ENCODE results near the gene ZNF774. TPM values are rescaled to one million over a fixed set of nuclear protein-coding genes. Genes with fewer than 3 reads are reported as not detected.

The ZNF774 gene
- total RNA-seq, 4 donors from 2014 or later: 0.75 to 22.5 (median 10.2) TPM

- intact Hi-C loops (cut with DNase I; ENCODE audit: low total_unique reads) (no loop called here), in situ Hi-C loops (cut with MboI; ENCODE audit: low pct_ligation_motif_present in 1 of 4, low pct_unique_long_range_greater_than_20kb in 1 of 4, low sequenced_read_pairs in 3 of 4) (loop anchor here in 3 of 4 donors (10.0 kb wide), 1 partner anchor 149 kb away; no protein-coding TSS in a partner anchor)
- no peak for DNase-seq
- H3K27ac ChIP-seq: no peak overlapping the region
- H3K4me1 ChIP-seq: peaks cover 0 to 5% (median 1%) of the 10 kb centered on the region in 4 donors
- 87% methylated on average over 4 of the region's 4 CpGs; no CpG with 5 or more reads in 1 of the 2 donors for WGBS, 2 donors (ENCODE audit: low coverage in 1 of 2)
- H3K36me3 ChIP-seq: no peaks in the 10 kb centered on the region
- no peaks in the 10 kb centered on the region for H3K9me3 ChIP-seq
- TF ChIP-seq POLR2A (IDR thresholded peaks at IDR 0.05) (no peak), EP300 (IDR thresholded peaks at IDR 0.05; ENCODE audit: low read depth) (no peak), POLR2AphosphoS5 (IDR thresholded peaks at IDR 0.05) (no peak), CTCF (IDR thresholded peaks at IDR 0.05) (no peak)
- H3K27me3 ChIP-seq: no peaks in the 10 kb centered on the region
- no peak overlapping the region for H3K4me3 ChIP-seq
Measured at GRCh38 chr15:90325726-90326125, 26.4 kb upstream of the ZNF774 start.

GRCh38 chr15:90326441-90326840, 25.6 kb upstream of the ZNF774 start:
- Histone ChIP-seq H3K36me3 (no peaks in the 10 kb centered on the region), H3K4me1 (peaks cover 0 to 5% (median 2%) of the 10 kb centered on the region in 4 donors), H3K4me3 (no peak overlapping the region), H3K27me3 (no peaks in the 10 kb centered on the region), H3K27ac (no peak overlapping the region), H3K9me3 (no peaks in the 10 kb centered on the region)
- WGBS, 2 donors (ENCODE audit: low coverage in 1 of 2): 96 to 100% methylated on average over 1 to 4 of the region's 4 CpGs
- intact Hi-C loops (cut with DNase I; ENCODE audit: low total_unique reads): no loop called here
- DNase-seq: no peak
- in situ Hi-C loops (cut with MboI; ENCODE audit: low pct_ligation_motif_present in 1 of 4, low pct_unique_long_range_greater_than_20kb in 1 of 4, low sequenced_read_pairs in 3 of 4): loop anchor here in 3 of 4 donors (10.0 kb wide), 1 partner anchor 148 kb away; no protein-coding TSS in a partner anchor
- TF ChIP-seq EP300 (IDR thresholded peaks at IDR 0.05; ENCODE audit: low read depth) (no peak), POLR2A (IDR thresholded peaks at IDR 0.05) (no peak), POLR2AphosphoS5 (IDR thresholded peaks at IDR 0.05) (no peak), CTCF (IDR thresholded peaks at IDR 0.05) (no peak)

DNA sequence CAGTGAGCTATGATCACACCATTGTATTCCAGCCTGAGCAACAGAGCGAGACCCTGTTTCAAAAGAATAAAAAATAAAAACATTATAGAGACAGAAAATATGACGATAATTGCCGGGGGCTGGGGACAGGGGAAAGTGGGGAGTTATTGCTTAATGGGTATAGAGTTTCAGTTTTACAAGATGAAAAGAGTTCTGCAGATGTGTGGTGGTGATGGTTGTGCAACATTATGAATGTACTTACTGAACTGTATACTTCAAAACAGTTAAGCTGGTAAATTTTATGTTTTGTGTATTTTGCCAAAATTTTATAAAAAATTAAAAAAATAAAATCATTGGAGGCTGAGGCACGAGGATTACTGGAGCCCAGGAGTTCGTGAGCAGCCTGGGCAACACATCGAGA, 24.8 kb upstream of the ZNF774 start:
- Histone ChIP-seq H3K9me3 (no peaks in the 10 kb centered on the region), H3K4me1 (peaks cover 0 to 11% (median 4%) of the 10 kb centered on the region in 4 donors), H3K36me3 (no peaks in the 10 kb centered on the region), H3K4me3 (no peak overlapping the region), H3K27ac (no peak overlapping the region), H3K27me3 (no peaks in the 10 kb centered on the region)
- intact Hi-C loops (cut with DNase I; ENCODE audit: low total_unique reads): no loop called here
- no peak for TF ChIP-seq EP300 (IDR thresholded peaks at IDR 0.05; ENCODE audit: low read depth)
- TF ChIP-seq POLR2AphosphoS5 (IDR thresholded peaks at IDR 0.05): no peak
- DNase-seq: no peak
- 84 to 98% methylated on average over 6 of the region's 6 CpGs for WGBS, 2 donors (ENCODE audit: low coverage in 1 of 2)
- in situ Hi-C loops (cut with MboI; ENCODE audit: low pct_ligation_motif_present in 1 of 4, low pct_unique_long_range_greater_than_20kb in 1 of 4, low sequenced_read_pairs in 3 of 4): loop anchor here in 3 of 4 donors (10.0 kb wide), 1 partner anchor 147 kb away; no protein-coding TSS in a partner anchor

- in situ Hi-C loops (cut with MboI; ENCODE audit: low pct_ligation_motif_present in 1 of 4, low pct_unique_long_range_greater_than_20kb in 1 of 4, low sequenced_read_pairs in 3 of 4): loop anchor here in 1 of 4 donors (10.0 kb wide), 1 partner anchor 140 kb away; no protein-coding TSS in a partner anchor
- Histone ChIP-seq H3K4me1 (peaks cover 0 to 29% (median 2%) of the 10 kb centered on the region in 4 donors), H3K27ac (peak overlapping the region; percentile 60 to 74 (median 64)), H3K36me3 (no peaks in the 10 kb centered on the region), H3K4me3 (no peak overlapping the region), H3K9me3 (no peaks in the 10 kb centered on the region), H3K27me3 (no peaks in the 10 kb centered on the region)
- peak; percentile 30 for DNase-seq
- TF ChIP-seq EP300 (IDR thresholded peaks at IDR 0.05; ENCODE audit: low read depth): no peak
- TF ChIP-seq CTCF (IDR thresholded peaks at IDR 0.05): no peak
- no peak for TF ChIP-seq POLR2A (IDR thresholded peaks at IDR 0.05)
- TF ChIP-seq POLR2AphosphoS5 (IDR thresholded peaks at IDR 0.05): no peak
- intact Hi-C loops (cut with DNase I; ENCODE audit: low total_unique reads): no loop called here
- WGBS, 2 donors (ENCODE audit: low coverage in 1 of 2): 50 to 61% methylated on average over 1 to 3 of the region's 3 CpGs
Measured at GRCh38 chr15:90334304-90334731, 17.8 kb upstream of the ZNF774 start.
